ENCODE data around the gene BANF1.

GRCh38 chr11:65975771-65976170 lies 26.5 kb upstream of the BANF1 start:
- no peak for TF ChIP-seq CTCF (IDR thresholded peaks at IDR 0.05; ENCODE audit: low read length)
- no peak for TF ChIP-seq EZH2 (IDR thresholded peaks at IDR 0.05; ENCODE audit: borderline replicate concordance, low read length)

Data from OCI-LY1 (cell line).